Esophagus muscularis mucosa (tissue), 3 donors: ENCODE results near the gene POLR2B.

Source experiments
- CTCF ChIP-seq, 3 experiments: fragments of 200-600 bp in 2 of 3; fragments of 450-650 bp in 1 of 3; sonication (generic) in 2 of 3; IDR thresholded peaks; one replicate each; pipeline ENCODE4 v1.5.1; 2017 to 2019; ENCODE audit warnings: antibody characterized with exemption in 3 of 3, mild to moderate bottlenecking in 2 of 3, moderate library complexity in 1 of 3
- POLR2A ChIP-seq: fragments of 450-650 bp; IDR thresholded peaks from one replicate; pipeline ENCODE4 v1.6.1; 2017; ENCODE audit warnings: antibody characterized with exemption, moderate library complexity, mild to moderate bottlenecking, low read depth
- POLR2AphosphoS5 ChIP-seq, 2 donors: sonication (generic); formaldehyde crosslinking; IDR thresholded peaks; one replicate each; pipeline ENCODE4 v1.6.1; 2017; ENCODE audit warnings: antibody characterized with exemption in 2 of 2

- TF ChIP-seq CTCF (IDR thresholded peaks at IDR 0.05): no peak
- no peak for TF ChIP-seq POLR2AphosphoS5 (IDR thresholded peaks at IDR 0.05)
- no peak for TF ChIP-seq POLR2A
Observed at GRCh38 chr4:56940971-56941370, 37.7 kb upstream of the POLR2B start.
